Fibroblast of lung (primary cell): Measurements from ENCODE around the gene LPCAT1. TPM values are rescaled to one million over a fixed set of nuclear protein-coding genes. Genes with fewer than 3 reads are reported as not detected.
"Not testable (repeated sequence)": the region's sequence is repeated elsewhere in the genome, so short reads cannot be mapped to it uniquely, and the experiment has no call there.

Experiments used
- DNase-seq, 2 donors: peaks; one replicate each; pipeline versions ENCODE4 v3.0.0 to v3.0.0-alpha.2; 2010; ENCODE audit warnings: low read depth in 2 of 2
- H2AFZ ChIP-seq: 2 replicates; pipeline ENCODE4 v1.5.1; 2012; ENCODE audit warnings: low read length, control low read depth, inconsistent platforms
- H3K27ac ChIP-seq: 2 replicates; pipeline ENCODE4 v1.5.1; 2011; ENCODE audit warnings: low read length, control low read depth; ENCODE audit not compliant: insufficient read depth
- H3K27me3 ChIP-seq: 2 replicates; pipeline ENCODE4 v1.5.1; 2011; ENCODE audit warnings: mild to moderate bottlenecking, low read length; ENCODE audit not compliant: control insufficient read depth, insufficient read depth
- H3K36me3 ChIP-seq: 2 replicates; pipeline ENCODE4 v1.5.1; 2011; ENCODE audit warnings: low read length; ENCODE audit not compliant: control insufficient read depth, insufficient read depth
- H3K4me1 ChIP-seq: 2 replicates; pipeline ENCODE4 v1.5.1; 2011; ENCODE audit warnings: low read length; ENCODE audit not compliant: control insufficient read depth, insufficient read depth; ENCODE audit errors: extremely low read depth
- H3K4me2 ChIP-seq: 2 replicates; pipeline ENCODE4 v1.5.1; 2011; ENCODE audit warnings: low read length, control low read depth; ENCODE audit not compliant: insufficient read depth; ENCODE audit errors: extremely low read depth
- H3K4me3 ChIP-seq, 4 experiments: fragments of 200-600 bp in 1 of 4; sonication (generic) in 1 of 4; replicated peaks in 1 of 4; 2 replicates each; pipeline ENCODE4 v1.5.1; 2011 to 2016; ENCODE audit warnings: low read length in 4 of 4, low read depth in 3 of 4, mild to moderate bottlenecking in 3 of 4, control low read depth in 2 of 4, inconsistent platforms in 1 of 4, mixed read lengths in 1 of 4; ENCODE audit not compliant: insufficient read depth in 1 of 4; ENCODE audit errors: control extremely low read depth in 1 of 4
- H3K79me2 ChIP-seq: 2 replicates; pipeline ENCODE4 v1.5.1; 2012; ENCODE audit warnings: mild to moderate bottlenecking, low read length, inconsistent platforms; ENCODE audit not compliant: control insufficient read depth, insufficient read depth
- H3K9ac ChIP-seq: 2 replicates; pipeline ENCODE4 v1.5.1; 2011; ENCODE audit warnings: mild to moderate bottlenecking, low read length, control low read depth; ENCODE audit not compliant: insufficient read depth
- H3K9me3 ChIP-seq: 2 replicates; pipeline ENCODE4 v1.5.1; 2012; ENCODE audit warnings: low read depth, low read length; ENCODE audit not compliant: control insufficient read depth, insufficient read depth
- H4K20me1 ChIP-seq: 2 replicates; pipeline ENCODE4 v1.5.1; 2011; ENCODE audit warnings: low read length; ENCODE audit not compliant: control insufficient read depth, insufficient read depth; ENCODE audit errors: extremely low read depth
- EZH2 ChIP-seq: IDR thresholded peaks from 2 replicates; pipeline ENCODE4 v1.5.1; 2012; ENCODE audit warnings: low read length, control low read depth, mild to moderate bottlenecking; ENCODE audit errors: missing control alignments
- polyA plus RNA-seq, 2 donors: library from polyadenylated mRNA; depleted of rRNA in 1 of 2; stranded (reverse) in 1 of 2; unstranded in 1 of 2; fragments of >200 nt; gene quantifications; 2 replicates each; pipeline ENCODE4 v1.2.1, GENCODE V29; 2011 to 2012; ENCODE audit warnings: missing spikeins in 1 of 2
- total RNA-seq: library from RNA; depleted of rRNA; stranded (reverse); fragments of >200 nt; gene quantifications from 2 replicates; pipeline ENCODE4 v1.2.1, GENCODE V29; 2014
- TF ChIP-seq, protein P1 (sequence below), 2 donors: IDR thresholded peaks in 1 of 2; conservative IDR thresholded peaks in 1 of 2; 1 replicate in 1 of 2; 2 replicates in 1 of 2; pipeline ENCODE4 v1.5.1; 2011 to 2012; ENCODE audit warnings: low read length in 2 of 2, control low read depth in 1 of 2, inconsistent platforms in 1 of 2, low read depth in 1 of 2, mild to moderate bottlenecking in 1 of 2

The LPCAT1 gene
- total and polyA plus RNA-seq, 2 donors (not counting 1 experiment from before 2014, with no cell fraction given), result 50.8 to 65.2 TPM

DNA sequence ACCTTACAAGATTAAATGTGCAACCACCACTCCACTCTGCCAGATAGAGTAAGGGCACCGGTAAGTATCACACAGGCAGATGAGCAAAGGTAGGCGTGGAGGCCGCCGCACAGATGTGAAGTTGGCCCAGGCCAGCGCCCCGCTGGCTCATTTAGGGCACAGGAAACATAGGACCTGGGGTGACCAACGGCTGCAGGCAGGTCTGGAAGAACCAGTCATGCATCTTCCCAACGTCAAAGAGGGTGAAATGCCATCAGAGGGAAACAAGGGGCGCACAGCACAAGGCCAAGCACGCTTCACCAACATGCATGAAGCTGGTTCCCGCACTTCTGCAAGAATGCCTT is 46.8 kb downstream of the LPCAT1 start:
- Histone ChIP-seq H3K27me3 (no peaks in the 10 kb centered on the region), H3K79me2 (no peaks in the 10 kb centered on the region), H3K36me3 (peaks cover 34% of the 10 kb centered on the region), H3K4me3 (no peak overlapping the region), H3K9me3 (no peaks in the 10 kb centered on the region), H4K20me1 (no peaks in the 10 kb centered on the region), H2AFZ (no peak overlapping the region), H3K27ac (no peak overlapping the region), H3K4me1 (no peaks in the 10 kb centered on the region), H3K4me2 (no peak overlapping the region), H3K9ac (no peak overlapping the region)
- TF ChIP-seq EZH2, result no peak
- TF ChIP-seq, protein P1, sequence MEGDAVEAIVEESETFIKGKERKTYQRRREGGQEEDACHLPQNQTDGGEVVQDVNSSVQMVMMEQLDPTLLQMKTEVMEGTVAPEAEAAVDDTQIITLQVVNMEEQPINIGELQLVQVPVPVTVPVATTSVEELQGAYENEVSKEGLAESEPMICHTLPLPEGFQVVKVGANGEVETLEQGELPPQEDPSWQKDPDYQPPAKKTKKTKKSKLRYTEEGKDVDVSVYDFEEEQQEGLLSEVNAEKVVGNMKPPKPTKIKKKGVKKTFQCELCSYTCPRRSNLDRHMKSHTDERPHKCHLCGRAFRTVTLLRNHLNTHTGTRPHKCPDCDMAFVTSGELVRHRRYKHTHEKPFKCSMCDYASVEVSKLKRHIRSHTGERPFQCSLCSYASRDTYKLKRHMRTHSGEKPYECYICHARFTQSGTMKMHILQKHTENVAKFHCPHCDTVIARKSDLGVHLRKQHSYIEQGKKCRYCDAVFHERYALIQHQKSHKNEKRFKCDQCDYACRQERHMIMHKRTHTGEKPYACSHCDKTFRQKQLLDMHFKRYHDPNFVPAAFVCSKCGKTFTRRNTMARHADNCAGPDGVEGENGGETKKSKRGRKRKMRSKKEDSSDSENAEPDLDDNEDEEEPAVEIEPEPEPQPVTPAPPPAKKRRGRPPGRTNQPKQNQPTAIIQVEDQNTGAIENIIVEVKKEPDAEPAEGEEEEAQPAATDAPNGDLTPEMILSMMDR (conservative IDR thresholded peaks at IDR 0.05 in 1 of 2, IDR thresholded peaks at IDR 0.05 in 1 of 2; ENCODE audit: low read depth in 1 of 2, low read length in 2 of 2), result no peak
- no peak for DNase-seq

DNA sequence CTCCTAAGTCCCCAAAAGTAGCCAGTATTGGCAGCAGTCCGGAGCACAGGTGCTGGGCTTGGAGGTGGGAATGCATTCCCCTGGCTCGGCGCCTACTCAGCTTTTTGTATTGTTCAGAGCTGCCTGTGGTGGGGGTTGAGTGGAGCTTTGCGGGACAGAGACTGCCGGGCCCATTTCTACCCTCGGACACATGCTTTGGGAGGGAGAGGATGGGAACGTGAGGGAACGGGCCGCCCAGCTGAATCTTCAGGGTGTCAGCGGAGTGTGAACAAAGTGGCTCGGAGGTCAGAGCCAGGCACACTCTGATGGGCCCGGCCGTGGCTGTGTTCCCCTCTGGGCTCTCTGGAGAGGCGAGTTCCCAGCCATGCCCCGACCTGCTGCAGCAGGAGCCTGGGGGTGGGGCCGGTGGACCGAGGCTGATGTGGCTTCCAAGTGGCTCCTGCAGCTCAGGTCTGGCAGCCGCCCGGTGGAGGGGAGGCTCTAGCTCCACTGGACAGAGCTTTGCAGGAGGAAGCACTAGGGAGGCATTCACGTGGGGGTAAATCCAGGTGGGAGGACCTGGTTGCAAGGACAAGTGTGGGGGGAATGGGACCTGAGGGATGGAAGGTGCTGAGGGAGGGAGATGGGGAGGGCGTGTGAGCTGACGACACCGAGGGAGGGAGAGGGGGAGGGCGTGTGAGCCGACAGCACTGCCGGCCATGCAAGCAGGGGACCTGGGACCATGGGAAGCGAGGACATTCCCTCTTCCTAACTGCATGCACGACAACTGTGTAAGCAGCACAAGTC is 47.4 kb downstream of the LPCAT1 start:
- Histone ChIP-seq H3K4me1 (no peaks in the 10 kb centered on the region), H3K4me3 (no peak overlapping the region), H4K20me1 (no peaks in the 10 kb centered on the region), H3K36me3 (peaks cover 34% of the 10 kb centered on the region), H2AFZ (no peak overlapping the region), H3K27me3 (no peaks in the 10 kb centered on the region), H3K79me2 (no peaks in the 10 kb centered on the region), H3K9ac (no peak overlapping the region), H3K4me2 (no peak overlapping the region), H3K9me3 (no peaks in the 10 kb centered on the region), H3K27ac (no peak overlapping the region)
- no peak for DNase-seq
- no peak for TF ChIP-seq EZH2
- TF ChIP-seq, protein P1 (conservative IDR thresholded peaks at IDR 0.05 in 1 of 2, IDR thresholded peaks at IDR 0.05 in 1 of 2; ENCODE audit: low read depth in 1 of 2, low read length in 2 of 2), result no peak

DNA sequence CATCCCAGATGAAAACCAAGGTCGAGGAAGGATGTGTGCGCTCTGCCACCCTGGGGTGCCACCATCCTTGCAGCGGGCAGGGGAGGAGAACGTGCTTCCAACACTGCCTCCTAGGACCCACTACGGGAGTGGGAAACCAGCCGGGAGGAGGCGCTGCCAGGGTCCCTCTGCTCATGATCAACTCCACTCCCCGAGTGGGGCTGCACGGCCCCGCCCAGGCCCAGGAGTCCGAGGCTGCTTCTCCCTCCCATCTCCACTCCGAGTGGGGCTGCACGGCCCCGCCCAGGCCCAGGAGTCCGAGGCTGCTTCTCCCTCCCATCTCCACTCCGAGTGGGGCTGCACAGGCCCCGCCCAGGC is 48.2 kb downstream of the LPCAT1 start:
- not testable (repeated sequence) for H3K4me1 ChIP-seq, H3K9me3 ChIP-seq, H4K20me1 ChIP-seq, H3K4me2 ChIP-seq, H3K9ac ChIP-seq, H3K27me3 ChIP-seq, H3K27ac ChIP-seq, DNase-seq, H3K79me2 ChIP-seq, H2AFZ ChIP-seq, H3K4me3 ChIP-seq
- peaks cover 39% of the 10 kb centered on the region for H3K36me3 ChIP-seq
